ENCODE measurements around the gene SKIC2. TPM values are rescaled to one million over a fixed set of nuclear protein-coding genes. Genes with fewer than 3 reads are reported as not detected.

Gene SKIC2
- total RNA-seq, 2 donors from 2014 or later = 34.8 to 66.2 TPM

GRCh38 chr6:31918069-31918720 lies 40.8 kb upstream of the SKIC2 start:
- intact Hi-C loops (cut with DNase I) = no loop called here
- H3K9me3 ChIP-seq = no peaks in the 10 kb centered on the region
- 90% methylated on average over 8 of the region's 8 CpGs for whole genome bisulfite sequencing
- H3K4me1 ChIP-seq (replicated peaks) = peaks cover 4% of the 10 kb centered on the region
- no peak overlapping the region for H3K4me3 ChIP-seq
- no peak for TF ChIP-seq POLR2AphosphoS5 (IDR thresholded peaks at IDR 0.05)
- TF ChIP-seq POLR2A (IDR thresholded peaks at IDR 0.05) = no peak
- TF ChIP-seq CTCF (IDR thresholded peaks at IDR 0.05) = no peak
- no peak for DNase-seq (ENCODE audit: low spot score)
- H3K27ac ChIP-seq = no peak overlapping the region
- no peaks in the 10 kb centered on the region for H3K27me3 ChIP-seq (replicated peaks; ENCODE audit: insufficient read depth)
- no peaks in the 10 kb centered on the region for H3K36me3 ChIP-seq

- intact Hi-C loops (cut with DNase I) = no loop called here
- no peaks in the 10 kb centered on the region for H3K36me3 ChIP-seq
- peak overlapping the region; percentile 30 to 78 for H3K27ac ChIP-seq
- no peaks in the 10 kb centered on the region for H3K9me3 ChIP-seq
- peak; percentile 38 for DNase-seq (ENCODE audit: low spot score)
- TF ChIP-seq POLR2AphosphoS5 (IDR thresholded peaks at IDR 0.05) = peak; percentile 73
- TF ChIP-seq CTCF (IDR thresholded peaks at IDR 0.05) = no peak
- no peak for TF ChIP-seq POLR2A (IDR thresholded peaks at IDR 0.05)
- no peaks in the 10 kb centered on the region for H3K27me3 ChIP-seq (replicated peaks; ENCODE audit: insufficient read depth)
- WGBS = 42% methylated on average over 6 of the region's 6 CpGs
- H3K4me3 ChIP-seq = no peak overlapping the region
- H3K4me1 ChIP-seq (replicated peaks) = peaks cover 4% of the 10 kb centered on the region
Observed at GRCh38 chr6:31919624-31920303, 39.2 kb upstream of the SKIC2 start.

GRCh38 chr6:31920811-31921210 lies 38.2 kb upstream of the SKIC2 start:
- TF ChIP-seq CTCF (IDR thresholded peaks at IDR 0.05) = no peak
- peak; percentile 47 for TF ChIP-seq POLR2AphosphoS5 (IDR thresholded peaks at IDR 0.05)
- DNase-seq (ENCODE audit: low spot score) = peak; percentile 41
- no peaks in the 10 kb centered on the region for H3K9me3 ChIP-seq
- H3K27ac ChIP-seq = peak overlapping the region; percentile 30 to 78
- H3K36me3 ChIP-seq = no peaks in the 10 kb centered on the region
- H3K27me3 ChIP-seq (replicated peaks; ENCODE audit: insufficient read depth) = no peaks in the 10 kb centered on the region
- intact Hi-C loops (cut with DNase I) = no loop called here
- 38% methylated on average over 2 of the region's 2 CpGs for WGBS
- H3K4me3 ChIP-seq = no peak overlapping the region
- peaks cover 4% of the 10 kb centered on the region for H3K4me1 ChIP-seq (replicated peaks)

GRCh38 chr6:31922942-31923341 lies 36.0 kb upstream of the SKIC2 start:
- TF ChIP-seq POLR2A (IDR thresholded peaks at IDR 0.05) (no peak), CTCF (IDR thresholded peaks at IDR 0.05) (no peak)
- H3K27ac ChIP-seq = no peak overlapping the region
- no peaks in the 10 kb centered on the region for H3K27me3 ChIP-seq (replicated peaks; ENCODE audit: insufficient read depth)
- H3K4me3 ChIP-seq = no peak overlapping the region
- intact Hi-C loops (cut with DNase I) = no loop called here
- WGBS = 29% methylated on average over 5 of the region's 5 CpGs
- no peak for DNase-seq (ENCODE audit: low spot score)
- H3K36me3 ChIP-seq = no peaks in the 10 kb centered on the region
- no peaks in the 10 kb centered on the region for H3K9me3 ChIP-seq
- H3K4me1 ChIP-seq (replicated peaks) = peaks cover 4% of the 10 kb centered on the region

Data from prostate gland (tissue), 2 donors.